OCI-LY7 (cell line): ENCODE results near the gene MRPS34. TPM values are rescaled to one million over a fixed set of nuclear protein-coding genes. Genes with fewer than 3 reads are reported as not detected.

Source experiments
- BruUV-seq: library from RNA; stranded (reverse); fragments of 400-500 nt; replicated peaks from 2 replicates; lab custom pipeline; 2021; lab: Mats Ljungman, UMichigan
- CTCF ChIA-PET: fragments of 300-600 bp; sonication (Branson Sonifier 250); formaldehyde crosslinking; loops from one replicate; lab custom pipeline; 2022; ENCODE audit warnings: antibody characterized with exemption; ENCODE audit not compliant: unreplicated experiment; lab: Charles Lee
- POLR2A ChIA-PET: fragments of 300-600 bp; sonication (Branson Sonifier 250); formaldehyde crosslinking; loops from one replicate; lab custom pipeline; 2022; ENCODE audit warnings: antibody characterized with exemption; lab: Charles Lee
- DNase-seq: peaks from one replicate; pipeline ENCODE4 v3.0.0-alpha.2; 2015; ENCODE audit warnings: low spot score
- H2AFZ ChIP-seq: fragments of 200-600 bp; sonication (generic), shearing (Covaris generic); 2 replicates; pipeline ENCODE4 v1.6.1; 2014; ENCODE audit warnings: mild to moderate bottlenecking, antibody characterized with exemption, low read length, moderate library complexity
- H3K27ac ChIP-seq: fragments of 200-600 bp; sonication (generic); 2 replicates; pipeline ENCODE4 v1.5.1; 2014; ENCODE audit warnings: mixed run types, low read depth, mild to moderate bottlenecking, moderate library complexity, low read length, inconsistent platforms; ENCODE audit not compliant: poor library complexity, severe bottlenecking
- H3K36me3 ChIP-seq: fragments of 200-600 bp; sonication (generic); 2 replicates; pipeline ENCODE4 v1.6.1; 2014; ENCODE audit warnings: mild to moderate bottlenecking, antibody characterized with exemption, low read length, moderate library complexity, mixed read lengths; ENCODE audit not compliant: insufficient read depth
- H3K4me1 ChIP-seq: fragments of 200-600 bp; sonication (generic); 2 replicates; pipeline ENCODE4 v1.5.1; 2014; ENCODE audit warnings: mild to moderate bottlenecking, low read length; ENCODE audit not compliant: insufficient read depth, poor library complexity, severe bottlenecking
- H3K4me2 ChIP-seq: fragments of 200-600 bp; sonication (generic); 2 replicates; pipeline ENCODE4 v1.6.1; 2014; ENCODE audit warnings: mild to moderate bottlenecking, low read length
- H3K4me3 ChIP-seq: fragments of 200-600 bp; sonication (generic); 2 replicates; pipeline ENCODE4 v1.5.1; 2014; ENCODE audit warnings: mild to moderate bottlenecking, low read depth, low read length; ENCODE audit not compliant: poor library complexity, severe bottlenecking
- H3K79me2 ChIP-seq: fragments of 200-600 bp; sonication (generic); 2 replicates; pipeline ENCODE4 v1.6.1; 2016; ENCODE audit warnings: low read depth, mild to moderate bottlenecking, low read length, moderate library complexity, mixed read lengths; ENCODE audit not compliant: insufficient read depth
- H3K9me2 ChIP-seq: fragments of 200-600 bp; sonication (generic); 2 replicates; pipeline ENCODE4 v1.6.1; 2016; ENCODE audit warnings: mild to moderate bottlenecking, low read length, mixed read lengths; ENCODE audit not compliant: insufficient read depth
- H3K9me3 ChIP-seq: fragments of 200-600 bp; sonication (generic); 2 replicates; pipeline ENCODE4 v1.6.1; 2014; ENCODE audit warnings: mild to moderate bottlenecking, mixed run types, low read length, mixed read lengths
- H4K20me1 ChIP-seq: fragments of 200-600 bp; sonication (generic); 2 replicates; pipeline ENCODE4 v1.6.1; 2014; ENCODE audit warnings: mild to moderate bottlenecking, antibody characterized with exemption, low read length, moderate library complexity, mixed read lengths; ENCODE audit not compliant: insufficient read depth
- CTCF ChIP-seq: fragments of 200-600 bp; sonication (generic); conservative IDR thresholded peaks from 2 replicates; pipeline ENCODE4 v1.5.1; 2014; ENCODE audit warnings: mild to moderate bottlenecking, antibody characterized with exemption, low read length, moderate library complexity, mixed read lengths
- EZH2phosphoT487 ChIP-seq: fragments of 200-600 bp; sonication (generic); IDR thresholded peaks from 2 replicates; pipeline ENCODE4 v1.6.1; 2018; ENCODE audit warnings: low read depth, borderline replicate concordance, mild to moderate bottlenecking, mixed run types, antibody characterized with exemption, low read length, moderate library complexity, mixed read lengths
- intact Hi-C: fragments of 100-400 bp; cut with micrococcal nuclease; formaldehyde crosslinking; loops from one replicate; pipeline ENCODE4 v1.10.0; 2022; ENCODE audit not compliant: unreplicated experiment
- total RNA-seq, 2 experiments: library from RNA; depleted of rRNA in 1 of 2; stranded (reverse); fragments of >200 nt in 1 of 2; shearing (Covaris generic) in 1 of 2; gene quantifications; 2 replicates each; pipeline ENCODE4 v1.2.3, GENCODE V29; 2014 to 2022

Gene MRPS34
- total RNA-seq, 2 experiments from 2014 or later, result 170 to 196 TPM

GRCh38 chr16:1792836-1793577 lies 20.1 kb upstream of the MRPS34 start:
- Histone ChIP-seq H3K79me2 (no peaks in the 10 kb centered on the region), H3K36me3 (peaks cover 22% of the 10 kb centered on the region; the same call in 1 of the 2 replicates), H3K4me1 (no peaks in the 10 kb centered on the region), H3K27ac (no peak overlapping the region), H4K20me1 (no peaks in the 10 kb centered on the region), H3K9me2 (no peaks in the 10 kb centered on the region), H3K4me3 (no peak overlapping the region), H3K4me2 (no peak overlapping the region), H2AFZ (no peak overlapping the region), H3K9me3 (0 out of 2 replicates have a peak, but pooled peaks cover 8% of the 10 kb centered on the region)
- intact Hi-C loops, result no loop called here
- ChIA-PET CTCF (no interaction called here), POLR2A (no interaction called here)
- no peak for DNase-seq
- no peak for TF ChIP-seq EZH2phosphoT487
- no peak for TF ChIP-seq CTCF
- BruUV-seq, result no TSS peak

GRCh38 chr16:1791943-1792812 lies 19.2 kb upstream of the MRPS34 start:
- no peak overlapping the region for H2AFZ ChIP-seq
- 0 out of 2 replicates have a peak, but pooled peaks cover under 1% of the 10 kb centered on the region for H3K9me3 ChIP-seq
- no TSS peak for BruUV-seq
- CTCF ChIA-PET, result no interaction called here
- TF ChIP-seq CTCF (no peak), EZH2phosphoT487 (no peak)
- DNase-seq, result no peak
- no peaks in the 10 kb centered on the region for H3K9me2 ChIP-seq
- peaks cover 28% of the 10 kb centered on the region; the same call in 1 of the 2 replicates for H3K36me3 ChIP-seq
- no peaks in the 10 kb centered on the region for H3K4me1 ChIP-seq
- intact Hi-C loops, result no loop called here
- no peaks in the 10 kb centered on the region for H3K79me2 ChIP-seq
- POLR2A ChIA-PET, result no interaction called here
- H4K20me1 ChIP-seq, result no peaks in the 10 kb centered on the region
- no peak overlapping the region for H3K4me3 ChIP-seq
- no peak overlapping the region for H3K27ac ChIP-seq
- no peak overlapping the region for H3K4me2 ChIP-seq
